HepG2 (cell line): ENCODE results near the gene VPS54. TPM values are rescaled to one million over a fixed set of nuclear protein-coding genes. Genes with fewer than 3 reads are reported as not detected.

ENCODE experiments used
- ATAC-seq: fragments of 200-7000 bp; cut with Tn5 transposase; 3 replicates; pipeline ENCODE4 v1.9.1; 2020; ENCODE audit warnings: mild to moderate bottlenecking, moderate library complexity
- BruUV-seq: library from RNA; stranded (reverse); fragments of 400-500 nt; replicated peaks from 2 replicates; lab custom pipeline; 2021; lab: Mats Ljungman, UMichigan
- CTCF ChIA-PET: fragments of 300-600 bp; formaldehyde crosslinking; extraction: SDS; loops from one replicate; lab custom pipeline; 2021; ENCODE audit warnings: low total read pairs, inconsistent platforms, low intra/inter-chr PET ratio; lab: Yijun Ruan, JAX
- POLR2A ChIA-PET: fragments of 350-600 bp; sonication (Branson Sonifier 250); formaldehyde crosslinking; loops from one replicate; lab custom pipeline; 2020; ENCODE audit warnings: antibody characterized with exemption, inconsistent platforms; lab: Yijun Ruan, JAX
- DNase-seq: peaks from one replicate; pipeline ENCODE4 v3.0.0-alpha.2; 2015; ENCODE audit warnings: low spot score
- FAIRE-seq: peaks from 3 replicates; lab custom pipeline; 2011; peaks lifted over from hg19 to GRCh38; lab: Jason Lieb, UNC
- H2AFZ ChIP-seq: one replicate; pipeline ENCODE4 v1.6.1; 2011; ENCODE audit warnings: low read length, inconsistent platforms
- H3K27ac ChIP-seq: fragments of 300-600 bp; 3 replicates; pipeline ENCODE4 v1.8.0; 2011; ENCODE audit warnings: mixed run types, mild to moderate bottlenecking, mixed read lengths, low read length, inconsistent platforms; ENCODE audit not compliant: insufficient read depth; ENCODE audit errors: extremely low read length
- H3K27me3 ChIP-seq, 2 experiments: fragments of 200-600 bp in 1 of 2; 2 replicates in 1 of 2; 3 replicates in 1 of 2; pipeline versions ENCODE4 v1.6.0 to v1.8.0; 2011; ENCODE audit warnings: low read length in 2 of 2, mild to moderate bottlenecking in 2 of 2, moderate library complexity in 2 of 2, inconsistent platforms in 1 of 2; ENCODE audit not compliant: insufficient read depth in 2 of 2, control insufficient read depth in 1 of 2
- H3K36me3 ChIP-seq, 2 experiments: fragments of 200-600 bp in 1 of 2; replicated peaks in 1 of 2; 2 replicates in 1 of 2; 3 replicates in 1 of 2; pipeline versions ENCODE4 v1.5.1 to v1.8.0; 2011; ENCODE audit warnings: low read length in 2 of 2, inconsistent platforms in 1 of 2; ENCODE audit not compliant: insufficient read depth in 2 of 2, control insufficient read depth in 1 of 2
- H3K4me1 ChIP-seq: 2 replicates; pipeline ENCODE4 v1.5.1; 2012; ENCODE audit warnings: low read length, inconsistent platforms; ENCODE audit not compliant: insufficient read depth
- H3K4me2 ChIP-seq: 2 replicates; pipeline ENCODE4 v1.6.0; 2011; ENCODE audit warnings: low read depth, low read length, inconsistent platforms
- H3K4me3 ChIP-seq, 3 experiments: fragments of 200-600 bp in 1 of 3; sonication (generic), shearing (Covaris generic) in 1 of 3; replicated peaks in 1 of 3; 2 replicates each; pipeline ENCODE4 v1.5.1; 2011 to 2016; ENCODE audit warnings: low read length in 3 of 3, inconsistent platforms in 2 of 3, low read depth in 2 of 3, mild to moderate bottlenecking in 2 of 3, control low read depth in 1 of 3, mixed read lengths in 1 of 3; ENCODE audit not compliant: insufficient read depth in 1 of 3
- H3K79me2 ChIP-seq: one replicate; pipeline ENCODE4 v1.6.1; 2011; ENCODE audit warnings: low read length, inconsistent platforms; ENCODE audit not compliant: insufficient read depth
- H3K9ac ChIP-seq: 2 replicates; pipeline ENCODE4 v1.6.0; 2011; ENCODE audit warnings: mild to moderate bottlenecking, low read depth, low read length, inconsistent platforms; ENCODE audit not compliant: insufficient read depth
- H3K9me3 ChIP-seq: 2 replicates; pipeline ENCODE4 v1.5.1; 2012; ENCODE audit warnings: mild to moderate bottlenecking, low read length
- H4K20me1 ChIP-seq: 2 replicates; pipeline ENCODE4 v1.6.0; 2011; ENCODE audit warnings: inconsistent platforms, mild to moderate bottlenecking, low read length, moderate library complexity; ENCODE audit not compliant: insufficient read depth
- AHDC1 ChIP-seq: sonication (generic); formaldehyde crosslinking; IDR thresholded peaks from 2 replicates; pipeline ENCODE4 v1.5.1; 2020; ENCODE audit warnings: mild to moderate bottlenecking, missing genetic modification reagents, borderline replicate concordance
- CERS6 ChIP-seq: sonication (generic); formaldehyde crosslinking; IDR thresholded peaks from 2 replicates; pipeline ENCODE4 v1.5.0; 2020; ENCODE audit warnings: missing genetic modification reagents
- FOXK1 ChIP-seq: sonication (generic); formaldehyde crosslinking; IDR thresholded peaks from 2 replicates; pipeline ENCODE4 v1.4.0; 2020; ENCODE audit warnings: low read depth, missing genetic modification reagents, borderline replicate concordance
- GATA4 ChIP-seq: sonication (generic); IDR thresholded peaks from 2 replicates; pipeline ENCODE4 v1.6.1; 2016; ENCODE audit warnings: antibody characterized with exemption, low read depth, borderline replicate concordance
- HMGXB3 ChIP-seq: sonication (generic); formaldehyde crosslinking; IDR thresholded peaks from 2 replicates; pipeline ENCODE4 v1.4.0; 2020; ENCODE audit warnings: missing genetic modification reagents, borderline replicate concordance
- HNF4A ChIP-seq: sonication (generic); formaldehyde crosslinking; IDR thresholded peaks from 2 replicates; pipeline ENCODE4 v1.4.0; 2020; ENCODE audit warnings: missing genetic modification reagents
- NR2C2 ChIP-seq: sonication (generic); formaldehyde crosslinking; IDR thresholded peaks from 2 replicates; pipeline ENCODE4 v1.4.0; 2020; ENCODE audit warnings: missing genetic modification reagents, mild to moderate bottlenecking, moderate library complexity, borderline replicate concordance
- SCMH1 ChIP-seq: sonication (generic); formaldehyde crosslinking; IDR thresholded peaks from 2 replicates; pipeline ENCODE4 v1.9.0; 2021; ENCODE audit warnings: missing genetic modification reagents, mild to moderate bottlenecking, borderline replicate concordance
- USF2 ChIP-seq, 2 experiments: sonication (generic) in 1 of 2; formaldehyde crosslinking in 1 of 2; IDR thresholded peaks; 2 replicates each; pipeline versions ENCODE4 v1.5.1 to v1.6.1; 2011 to 2020; ENCODE audit warnings: borderline replicate concordance in 1 of 2, low read depth in 1 of 2, low read length in 1 of 2, mild to moderate bottlenecking in 1 of 2, missing genetic modification reagents in 1 of 2, moderate library complexity in 1 of 2
- WGBS: methylation state at CpG from one replicate; pipeline ENCODE4 v1.1.6; 2017; ENCODE audit warnings: low lambda C conversion rate; 5-methylcytosine and 5-hydroxymethylcytosine counted together
- in situ Hi-C: cut with HindIII; loops from 2 replicates; pipeline ENCODE4 v1.10.0; 2017; ENCODE audit warnings: low pct_unique_long_range_greater_than_20kb; ENCODE audit not compliant: extremely low pct_ligation_motif_present
- intact Hi-C: fragments of 100-400 bp; cut with micrococcal nuclease; formaldehyde crosslinking; loops from one replicate; pipeline ENCODE4 v1.10.0; 2022; ENCODE audit not compliant: unreplicated experiment
- polyA plus RNA-seq, 8 experiments: library from polyadenylated mRNA; depleted of rRNA in 3 of 8; stranded (reverse) in 7 of 8; unstranded in 1 of 8; fragments of >200 nt; fragmentation: Illumina TruSeq in 4 of 8; extraction: Trizol in 4 of 8; gene quantifications; 2 replicates each; pipeline versions ENCODE4 v1.2.1 to v1.2.3, GENCODE V29; 2011 to 2016; ENCODE audit warnings: low read depth in 4 of 8, missing spikeins in 1 of 8, mixed read lengths in 1 of 8; ENCODE audit not compliant: insufficient read depth in 1 of 8
- total RNA-seq, 5 experiments: library from RNA; depleted of rRNA; stranded (reverse); fragments of >200 nt; fragmentation: Illumina TruSeq; extraction: Trizol; gene quantifications; 2 replicates each; pipeline ENCODE4 v1.2.3, GENCODE V29; 2016; ENCODE audit warnings: low read depth in 1 of 5

Gene VPS54
- total and polyA plus RNA-seq, 2 of the 13 experiments (the other 11 are each of a cell fraction or from before 2014, with no cell fraction given), result 64.7 to 77.5 TPM

- CTCF ChIA-PET, result no interaction called here
- H3K36me3 ChIP-seq, result peaks cover 23 to 67% of the 10 kb centered on the region in 2 experiments
- intact Hi-C loops, result no loop called here
- TF ChIP-seq GATA4 (no peak), AHDC1 (CRISPR knock-in tag) (no peak), HMGXB3 (CRISPR knock-in tag) (no peak), SCMH1 (CRISPR knock-in tag) (no peak), CERS6 (CRISPR knock-in tag) (no peak), USF2 (IDR thresholded peaks at IDR 0.05; ENCODE audit: low read depth, low read length) (no peak), USF2 (CRISPR knock-in tag; IDR thresholded peaks at IDR 0.05; ENCODE audit: borderline replicate concordance) (no peak), NR2C2 (CRISPR knock-in tag) (no peak), FOXK1 (CRISPR knock-in tag) (no peak), HNF4A (no peak)
Measured at GRCh38 chr2:63882395-63883105, 136.7 kb downstream of the VPS54 start.

More at GRCh38 chr2:63882395-63883105, 136.7 kb downstream of the VPS54 start:
- BruUV-seq, result no TSS peak
- Histone ChIP-seq H3K27me3 (no peaks in the 10 kb centered on the region), H3K9ac (no peak overlapping the region), H3K79me2 (peaks cover 9% of the 10 kb centered on the region), H3K9me3 (no peaks in the 10 kb centered on the region), H3K27ac (no peak overlapping the region), H4K20me1 (no peaks in the 10 kb centered on the region), H2AFZ (no peak overlapping the region), H3K4me2 (no peak overlapping the region), H3K4me1 (peaks cover 5% of the 10 kb centered on the region), H3K4me3 (no peak overlapping the region)
- 96% methylated on average over 3 of the region's 3 CpGs for WGBS
- no peak for FAIRE-seq
- no peak for ATAC-seq
- POLR2A ChIA-PET, result no interaction called here
- in situ Hi-C loops, result no loop called here
- no peak for DNase-seq
